ENCODE data around the gene FRY. TPM values are rescaled to one million over a fixed set of nuclear protein-coding genes. Genes with fewer than 3 reads are reported as not detected.

The FRY gene
- total RNA-seq, 2 donors from 2014 or later: 16.4 to 33.3 TPM

DNA sequence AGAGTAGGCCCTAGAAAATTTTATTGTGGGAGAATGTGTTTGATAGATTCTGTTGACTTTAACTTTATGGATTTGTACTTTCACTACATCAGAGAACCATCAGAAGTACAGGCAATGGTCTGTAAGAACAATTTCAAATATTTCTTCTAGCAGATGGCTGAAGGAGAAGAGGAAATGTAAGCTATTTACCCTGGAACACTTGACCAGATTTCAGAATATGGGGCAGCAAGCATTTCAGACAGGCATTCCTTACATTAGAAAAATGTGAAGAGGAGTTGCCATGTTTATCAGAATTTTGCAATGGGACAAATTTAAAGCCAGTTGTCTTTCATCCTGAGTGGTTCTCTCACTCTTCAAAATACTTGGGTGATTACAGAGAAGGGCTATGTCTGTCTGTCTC is 7.5 kb downstream of the FRY start:
- intact Hi-C loops (cut with DNase I): loop anchor here (10.0 kb wide), 1 partner anchor 116 kb away; no protein-coding TSS in a partner anchor
- no peak for TF ChIP-seq CTCF (IDR thresholded peaks at IDR 0.05)
- TF ChIP-seq POLR2AphosphoS5 (IDR thresholded peaks at IDR 0.05): no peak
- no peak for TF ChIP-seq POLR2A (IDR thresholded peaks at IDR 0.05)
- H3K4me3 ChIP-seq: no peak overlapping the region
- peaks cover 3% of the 10 kb centered on the region for H3K4me1 ChIP-seq (replicated peaks)
- no peak for DNase-seq (ENCODE audit: low spot score)
- H3K27me3 ChIP-seq (replicated peaks; ENCODE audit: insufficient read depth): no peaks in the 10 kb centered on the region
- H3K36me3 ChIP-seq: no peaks in the 10 kb centered on the region
- H3K27ac ChIP-seq: no peak overlapping the region
- no peaks in the 10 kb centered on the region for H3K9me3 ChIP-seq

DNA sequence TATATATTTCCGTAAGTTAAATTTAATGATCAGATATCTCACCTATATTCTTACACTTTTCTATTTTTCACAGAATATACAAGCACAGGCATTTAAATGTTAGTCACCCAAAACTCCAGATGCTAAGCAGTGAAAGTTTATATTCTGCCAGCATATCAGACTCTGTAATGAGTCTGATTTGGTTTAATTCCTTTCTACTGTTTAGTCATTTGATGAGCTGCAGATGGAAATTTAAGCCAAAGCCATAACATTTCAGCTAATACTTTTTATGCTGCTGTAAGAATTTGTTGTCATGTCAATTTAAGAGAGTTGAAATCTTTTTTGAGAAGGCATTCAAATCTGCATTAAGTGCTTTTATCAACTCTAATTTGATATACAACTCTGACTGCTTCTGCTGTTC is 8.0 kb downstream of the FRY start:
- H3K27me3 ChIP-seq (replicated peaks; ENCODE audit: insufficient read depth): no peaks in the 10 kb centered on the region
- H3K36me3 ChIP-seq: no peaks in the 10 kb centered on the region
- 91% methylated on average over 1 of the region's 1 CpG for WGBS
- DNase-seq (ENCODE audit: low spot score): no peak
- H3K4me1 ChIP-seq (replicated peaks): peaks cover 3% of the 10 kb centered on the region
- no peaks in the 10 kb centered on the region for H3K9me3 ChIP-seq
- TF ChIP-seq POLR2A (IDR thresholded peaks at IDR 0.05) (no peak), POLR2AphosphoS5 (IDR thresholded peaks at IDR 0.05) (no peak), CTCF (IDR thresholded peaks at IDR 0.05) (no peak)
- intact Hi-C loops (cut with DNase I): loop anchor here (10.0 kb wide), 1 partner anchor 115 kb away; no protein-coding TSS in a partner anchor
- no peak overlapping the region for H3K27ac ChIP-seq
- H3K4me3 ChIP-seq: no peak overlapping the region

DNA sequence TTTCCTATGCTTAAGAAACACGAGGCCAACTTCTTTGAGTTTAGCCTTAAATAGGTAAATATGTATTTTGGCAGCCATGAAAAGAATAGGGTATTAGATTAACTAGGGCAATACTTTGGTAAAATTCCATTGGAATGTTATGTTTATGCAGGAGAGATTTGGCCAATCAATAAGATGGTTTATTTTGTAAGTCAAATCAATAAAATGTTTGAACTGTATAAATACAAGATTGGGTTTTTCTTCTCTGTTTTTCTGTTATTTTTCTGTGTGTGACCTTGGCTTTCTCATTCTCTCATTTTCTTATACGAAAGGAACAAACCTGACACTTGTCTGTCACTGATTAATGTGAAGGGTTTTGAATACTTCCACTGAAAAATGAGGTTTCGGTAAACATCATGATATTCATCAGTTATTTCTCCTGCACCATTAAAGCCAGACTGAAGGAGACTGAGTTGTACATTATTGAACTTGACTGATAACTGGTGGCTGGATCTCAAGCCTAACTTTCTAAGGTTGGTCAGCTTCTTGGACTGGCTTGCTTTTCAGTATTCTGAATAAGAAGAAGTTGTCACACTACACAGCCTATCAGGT is 8.6 kb downstream of the FRY start:
- peaks cover 3% of the 10 kb centered on the region for H3K4me1 ChIP-seq (replicated peaks)
- no peak overlapping the region for H3K27ac ChIP-seq
- no peaks in the 10 kb centered on the region for H3K9me3 ChIP-seq
- intact Hi-C loops (cut with DNase I): no loop called here
- DNase-seq (ENCODE audit: low spot score): no peak
- H3K27me3 ChIP-seq (replicated peaks; ENCODE audit: insufficient read depth): no peaks in the 10 kb centered on the region
- no peak overlapping the region for H3K4me3 ChIP-seq
- WGBS: 74% methylated on average over 3 of the region's 3 CpGs
- H3K36me3 ChIP-seq: no peaks in the 10 kb centered on the region
- TF ChIP-seq POLR2AphosphoS5 (IDR thresholded peaks at IDR 0.05): no peak
- no peak for TF ChIP-seq CTCF (IDR thresholded peaks at IDR 0.05)
- no peak for TF ChIP-seq POLR2A (IDR thresholded peaks at IDR 0.05)

DNA sequence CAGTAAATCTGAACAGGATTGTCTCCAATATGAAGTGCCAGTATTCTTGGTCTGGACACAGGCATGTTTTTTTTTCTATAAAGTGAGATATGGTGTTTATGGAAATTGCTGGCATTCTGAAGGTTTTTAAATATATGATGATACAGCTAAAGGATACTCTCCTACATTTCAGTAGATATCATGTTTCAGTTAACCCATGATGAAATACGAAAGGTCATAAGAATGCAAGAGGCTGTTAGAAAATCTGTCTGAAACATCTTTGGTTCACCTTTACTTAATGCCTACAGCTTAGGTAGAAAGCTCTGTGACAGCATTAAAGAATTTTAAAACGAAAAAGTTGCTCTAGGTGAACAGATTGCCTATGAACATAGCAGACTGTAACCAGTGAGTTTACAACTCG is 9.1 kb downstream of the FRY start:
- H3K27ac ChIP-seq: no peak overlapping the region
- H3K27me3 ChIP-seq (replicated peaks; ENCODE audit: insufficient read depth): no peaks in the 10 kb centered on the region
- H3K4me1 ChIP-seq (replicated peaks): peaks cover 3% of the 10 kb centered on the region
- no peaks in the 10 kb centered on the region for H3K9me3 ChIP-seq
- no peaks in the 10 kb centered on the region for H3K36me3 ChIP-seq
- TF ChIP-seq CTCF (IDR thresholded peaks at IDR 0.05) (no peak), POLR2AphosphoS5 (IDR thresholded peaks at IDR 0.05) (no peak), POLR2A (IDR thresholded peaks at IDR 0.05) (no peak)
- intact Hi-C loops (cut with DNase I): no loop called here
- no peak overlapping the region for H3K4me3 ChIP-seq
- DNase-seq (ENCODE audit: low spot score): no peak
- WGBS: 66% methylated on average over 3 of the region's 3 CpGs

- intact Hi-C loops (cut with DNase I): no loop called here
- H3K27me3 ChIP-seq (replicated peaks; ENCODE audit: insufficient read depth): no peaks in the 10 kb centered on the region
- H3K36me3 ChIP-seq: no peaks in the 10 kb centered on the region
- no peak overlapping the region for H3K4me3 ChIP-seq
- H3K27ac ChIP-seq: no peak overlapping the region
- no peaks in the 10 kb centered on the region for H3K9me3 ChIP-seq
- WGBS: 93% methylated on average over 5 of the region's 5 CpGs
- no peak for DNase-seq (ENCODE audit: low spot score)
- H3K4me1 ChIP-seq (replicated peaks): peaks cover 3% of the 10 kb centered on the region
- no peak for TF ChIP-seq POLR2AphosphoS5 (IDR thresholded peaks at IDR 0.05)
- no peak for TF ChIP-seq POLR2A (IDR thresholded peaks at IDR 0.05)
- no peak for TF ChIP-seq CTCF (IDR thresholded peaks at IDR 0.05)
These were observed 9.9 kb downstream of the FRY start for GRCh38 chr13:32041429-32041828.
